ENCODE results near the gene TOM1L2. TPM values are rescaled to one million over a fixed set of nuclear protein-coding genes. Genes with fewer than 3 reads are reported as not detected.
"Not testable (repeated sequence)": the region's sequence is repeated elsewhere in the genome, so short reads cannot be mapped to it uniquely, and the experiment has no call there.

TOM1L2 gene
- total and polyA plus RNA-seq, 2 experiments from 2014 or later: 25.5 to 31.0 TPM

GRCh38 chr17:17919169-17920107 lies 52.8 kb downstream of the TOM1L2 start:
- H3K4me1 ChIP-seq (ENCODE audit: insufficient read depth): peaks cover 62% of the 10 kb centered on the region
- no peaks in the 10 kb centered on the region for H3K36me3 ChIP-seq (ENCODE audit: low read depth)
- no peaks in the 10 kb centered on the region for H3K9me2 ChIP-seq (ENCODE audit: insufficient read depth)
- no peak overlapping the region for H3K4me3 ChIP-seq
- in situ Hi-C loops (cut with MboI): no loop called here
- no peak overlapping the region for H3K9ac ChIP-seq
- H4K20me1 ChIP-seq (ENCODE audit: insufficient read depth): no peaks in the 10 kb centered on the region
- no peak overlapping the region for H2AFZ ChIP-seq
- no peak for TF ChIP-seq EZH2 (IDR thresholded peaks at IDR 0.05; ENCODE audit: insufficient read depth, poor library complexity, severe bottlenecking)
- TF ChIP-seq EZH2phosphoT487 (IDR thresholded peaks at IDR 0.05; ENCODE audit: insufficient read depth, low read depth): no peak
- peak; percentile 80 for DNase-seq
- peaks cover 15% of the 10 kb centered on the region for H3F3A ChIP-seq (ENCODE audit: insufficient read depth)
- 43 to 46% methylated on average over 5 of the region's 5 CpGs for WGBS, 2 experiments (ENCODE audit: low coverage in 1 of 2, low lambda C conversion rate in 2 of 2, missing lambda C conversion rate in 2 of 2)
- 0 out of 2 replicates have a peak overlapping the region, but pooled peaks have one; percentile 30 for H3K27ac ChIP-seq
- H3K4me2 ChIP-seq (ENCODE audit: unreplicated experiment): peak overlapping the region; percentile 28
- no peaks in the 10 kb centered on the region for H3K9me3 ChIP-seq (ENCODE audit: low read depth)
- no peaks in the 10 kb centered on the region for H3K27me3 ChIP-seq (replicated peaks; ENCODE audit: insufficient read depth)
- H3K79me2 ChIP-seq (ENCODE audit: insufficient read depth): peaks cover 84% of the 10 kb centered on the region

DNA sequence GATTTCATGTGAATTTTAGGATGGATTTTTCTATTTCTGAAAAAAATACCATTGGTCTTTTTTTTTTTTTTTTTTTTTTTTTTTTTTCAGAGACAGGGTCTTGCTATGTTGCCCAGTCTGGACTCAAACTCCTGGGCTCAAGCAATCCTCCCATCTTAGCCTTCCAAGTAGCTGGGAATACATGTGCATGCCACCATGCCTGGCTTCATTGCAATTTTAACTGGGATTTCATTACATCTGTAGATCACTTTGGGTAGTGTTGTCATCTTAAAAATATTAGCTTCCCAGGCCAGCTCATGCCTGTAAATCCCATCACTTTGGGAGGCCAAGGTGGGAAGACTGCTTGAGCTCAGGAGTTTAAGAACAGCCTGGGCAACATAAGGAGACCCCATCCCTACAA lies 54.8 kb downstream of the TOM1L2 start:
- Histone ChIP-seq H3K4me1 (ENCODE audit: insufficient read depth) (peaks cover 54% of the 10 kb centered on the region), H3K79me2 (ENCODE audit: insufficient read depth) (peaks cover 67% of the 10 kb centered on the region), H3K27ac (no peak overlapping the region), H4K20me1 (ENCODE audit: insufficient read depth) (no peaks in the 10 kb centered on the region), H3K27me3 (replicated peaks; ENCODE audit: insufficient read depth) (no peaks in the 10 kb centered on the region), H3F3A (ENCODE audit: insufficient read depth) (peaks cover 15% of the 10 kb centered on the region), H3K9me2 (ENCODE audit: insufficient read depth) (no peaks in the 10 kb centered on the region), H2AFZ (no peak overlapping the region), H3K9me3 (ENCODE audit: low read depth) (no peaks in the 10 kb centered on the region), H3K9ac (no peak overlapping the region), H3K4me3 (no peak overlapping the region), H3K4me2 (ENCODE audit: unreplicated experiment) (no peak overlapping the region), H3K36me3 (ENCODE audit: low read depth) (no peaks in the 10 kb centered on the region)
- in situ Hi-C loops (cut with MboI): no loop called here
- TF ChIP-seq EZH2phosphoT487 (IDR thresholded peaks at IDR 0.05; ENCODE audit: insufficient read depth, low read depth) (no peak), EZH2 (IDR thresholded peaks at IDR 0.05; ENCODE audit: insufficient read depth, poor library complexity, severe bottlenecking) (no peak)
- peak; percentile 23 for DNase-seq

- no peak for TF ChIP-seq EZH2 (IDR thresholded peaks at IDR 0.05; ENCODE audit: insufficient read depth, poor library complexity, severe bottlenecking)
- TF ChIP-seq EZH2phosphoT487 (IDR thresholded peaks at IDR 0.05; ENCODE audit: insufficient read depth, low read depth): no peak
- H3K9ac ChIP-seq: no peak overlapping the region
- H2AFZ ChIP-seq: no peak overlapping the region
- no peaks in the 10 kb centered on the region for H3K36me3 ChIP-seq (ENCODE audit: low read depth)
- no peak for DNase-seq
- no peak overlapping the region for H3K27ac ChIP-seq
- in situ Hi-C loops (cut with MboI): no loop called here
- no peak overlapping the region for H3K4me3 ChIP-seq
- H3K9me3 ChIP-seq (ENCODE audit: low read depth): no peaks in the 10 kb centered on the region
- no peaks in the 10 kb centered on the region for H4K20me1 ChIP-seq (ENCODE audit: insufficient read depth)
- peaks cover 5% of the 10 kb centered on the region for H3F3A ChIP-seq (ENCODE audit: insufficient read depth)
- H3K9me2 ChIP-seq (ENCODE audit: insufficient read depth): no peaks in the 10 kb centered on the region
- H3K79me2 ChIP-seq (ENCODE audit: insufficient read depth): peaks cover 66% of the 10 kb centered on the region
- no peak overlapping the region for H3K4me2 ChIP-seq (ENCODE audit: unreplicated experiment)
- no peaks in the 10 kb centered on the region for H3K27me3 ChIP-seq (replicated peaks; ENCODE audit: insufficient read depth)
- peaks cover 31% of the 10 kb centered on the region for H3K4me1 ChIP-seq (ENCODE audit: insufficient read depth)
Observed at GRCh38 chr17:17915183-17915582, 57.0 kb downstream of the TOM1L2 start.

DNA sequence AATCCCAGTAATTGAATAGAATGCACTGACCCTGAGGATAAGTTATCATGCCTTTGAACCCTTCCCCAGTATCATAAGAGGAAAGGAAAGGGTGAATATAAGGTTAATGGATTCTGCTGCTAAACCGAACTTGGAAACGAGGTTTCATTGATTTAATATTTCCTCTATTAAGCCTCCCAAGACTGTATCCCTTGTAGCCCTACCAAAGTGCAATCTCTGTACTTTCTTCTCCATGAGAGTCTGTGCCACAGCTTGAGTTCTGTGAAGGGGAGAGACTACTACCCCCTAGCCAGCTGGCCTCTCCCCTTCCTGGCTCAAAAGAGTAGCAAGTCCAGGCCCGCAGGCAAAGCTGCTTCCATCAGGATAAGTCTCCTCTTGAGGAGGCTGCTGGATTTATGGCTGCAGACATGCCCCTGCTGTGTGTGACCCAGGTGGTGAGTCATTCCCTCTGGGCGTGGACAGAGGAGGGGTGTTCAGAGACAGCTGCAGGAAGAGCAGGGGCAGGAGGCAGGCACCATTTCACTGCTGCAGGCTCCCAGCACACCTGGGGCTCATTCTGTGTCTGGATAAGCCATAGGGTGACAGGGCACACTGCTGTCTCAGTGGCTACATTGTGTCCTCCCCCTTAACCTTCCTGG lies 58.4 kb downstream of the TOM1L2 start:
- peaks cover 65% of the 10 kb centered on the region for H3K79me2 ChIP-seq (ENCODE audit: insufficient read depth)
- no peak overlapping the region for H2AFZ ChIP-seq
- in situ Hi-C loops (cut with MboI): no loop called here
- peak overlapping the region; percentile 24 for H3K4me2 ChIP-seq (ENCODE audit: unreplicated experiment)
- H4K20me1 ChIP-seq (ENCODE audit: insufficient read depth): no peaks in the 10 kb centered on the region
- peak overlapping the region; percentile 36 for H3K27ac ChIP-seq
- peak; percentile 92 for DNase-seq
- H3K36me3 ChIP-seq (ENCODE audit: low read depth): no peaks in the 10 kb centered on the region
- no peaks in the 10 kb centered on the region for H3K9me3 ChIP-seq (ENCODE audit: low read depth)
- TF ChIP-seq EZH2 (IDR thresholded peaks at IDR 0.05; ENCODE audit: insufficient read depth, poor library complexity, severe bottlenecking) (no peak), EZH2phosphoT487 (IDR thresholded peaks at IDR 0.05; ENCODE audit: insufficient read depth, low read depth) (no peak)
- H3K9ac ChIP-seq: peak overlapping the region; percentile 1; the same call in 1 of the 2 replicates
- H3K4me1 ChIP-seq (ENCODE audit: insufficient read depth): peaks cover 18% of the 10 kb centered on the region
- H3K4me3 ChIP-seq: no peak overlapping the region
- peaks cover 4% of the 10 kb centered on the region for H3F3A ChIP-seq (ENCODE audit: insufficient read depth)
- 2 to 5% methylated on average over 4 of the region's 4 CpGs for WGBS, 2 experiments (ENCODE audit: low coverage in 1 of 2, low lambda C conversion rate in 2 of 2, missing lambda C conversion rate in 2 of 2)
- no peaks in the 10 kb centered on the region for H3K27me3 ChIP-seq (replicated peaks; ENCODE audit: insufficient read depth)
- H3K9me2 ChIP-seq (ENCODE audit: insufficient read depth): no peaks in the 10 kb centered on the region

DNA sequence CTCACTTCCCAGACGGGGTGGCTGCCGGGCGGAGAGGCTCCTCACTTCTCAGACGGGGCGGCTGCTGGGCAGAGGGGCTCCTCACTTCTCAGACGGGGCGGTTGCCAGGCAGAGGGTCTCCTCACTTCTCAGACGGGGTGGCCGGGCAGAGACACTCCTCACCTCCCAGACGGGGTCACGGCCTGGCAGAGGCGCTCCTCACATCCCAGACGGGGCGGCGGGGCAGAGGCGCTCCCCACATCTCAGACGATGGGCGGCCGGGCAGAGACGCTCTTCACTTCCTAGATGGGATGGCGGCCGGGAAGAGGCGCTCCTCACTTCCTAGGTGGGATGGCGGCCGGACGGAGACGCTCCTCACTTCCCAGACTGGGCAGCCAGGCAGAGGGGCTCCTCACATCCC lies 59.9 kb downstream of the TOM1L2 start:
- H3K4me2 ChIP-seq (ENCODE audit: unreplicated experiment); H3K27me3 ChIP-seq (replicated peaks; ENCODE audit: insufficient read depth); H3K36me3 ChIP-seq (ENCODE audit: low read depth); H3K9me3 ChIP-seq (ENCODE audit: low read depth); H3K9ac ChIP-seq; H3K27ac ChIP-seq; in situ Hi-C loops (cut with MboI); H3K9me2 ChIP-seq (ENCODE audit: insufficient read depth); H2AFZ ChIP-seq; DNase-seq; H3F3A ChIP-seq (ENCODE audit: insufficient read depth); H4K20me1 ChIP-seq (ENCODE audit: insufficient read depth); H3K4me3 ChIP-seq: not testable (repeated sequence)
- 93% methylated on average over 19 of the region's 27 CpGs; no CpG with 5 or more reads in 1 of the 2 experiments for WGBS, 2 experiments (ENCODE audit: low coverage in 1 of 2, low lambda C conversion rate in 2 of 2, missing lambda C conversion rate in 2 of 2)
- Histone ChIP-seq H3K79me2 (ENCODE audit: insufficient read depth) (peaks cover 64% of the 10 kb centered on the region), H3K4me1 (ENCODE audit: insufficient read depth) (peaks cover 14% of the 10 kb centered on the region)
